ENCODE data around the gene FMO1.
"Not testable (repeated sequence)": the region's sequence is repeated elsewhere in the genome, so short reads cannot be mapped to it uniquely, and the experiment has no call there.

The FMO1 gene

DNA sequence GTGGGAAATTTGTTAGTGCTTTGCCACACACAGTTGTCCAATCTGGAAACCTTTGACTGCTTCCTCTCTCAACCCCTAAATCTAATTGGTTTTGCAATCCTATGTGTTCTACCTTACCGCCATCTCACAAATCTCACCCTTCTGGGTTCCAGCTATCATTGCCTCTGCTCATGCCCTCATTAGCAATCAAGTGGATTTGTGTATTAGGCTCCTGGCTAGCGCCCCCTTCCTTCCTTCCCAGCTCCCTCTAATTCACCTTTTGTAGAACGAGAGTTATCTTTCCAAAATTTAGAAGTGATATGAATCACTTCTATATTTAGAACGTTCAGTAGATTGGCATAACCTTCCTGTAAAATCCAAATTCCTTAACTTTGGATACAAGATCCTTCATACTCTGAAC is 18.6 kb downstream of the FMO1 start:
- no peak overlapping the region for H3K4me3 ChIP-seq (ENCODE audit: low read length)

GRCh38 chr1:171267391-171267790 is 19.1 kb downstream of the FMO1 start:
- no peak overlapping the region for H3K4me3 ChIP-seq (ENCODE audit: low read length)
- no peak for DNase-seq (ENCODE audit: low read depth, low spot score)

More for the DNA sequence above, 18.6 kb downstream of the FMO1 start:
- no peak for DNase-seq (ENCODE audit: low read depth, low spot score)

- no peak overlapping the region for H3K4me3 ChIP-seq (ENCODE audit: low read length)
- DNase-seq (ENCODE audit: low read depth, low spot score), result no peak
Observed at GRCh38 chr1:171270806-171271205, 22.5 kb downstream of the FMO1 start.

- no peak overlapping the region for H3K4me3 ChIP-seq (ENCODE audit: low read length)
- DNase-seq (ENCODE audit: low read depth, low spot score), result no peak
Observed at GRCh38 chr1:171277534-171277933, 29.2 kb downstream of the FMO1 start.

- no peak for DNase-seq (ENCODE audit: low read depth, low spot score)
- no peak overlapping the region for H3K4me3 ChIP-seq (ENCODE audit: low read length)
Observed at GRCh38 chr1:171279234-171279633, 30.9 kb downstream of the FMO1 start.

GRCh38 chr1:171279678-171280077 is 31.4 kb downstream of the FMO1 start:
- no peak for DNase-seq (ENCODE audit: low read depth, low spot score)

DNA sequence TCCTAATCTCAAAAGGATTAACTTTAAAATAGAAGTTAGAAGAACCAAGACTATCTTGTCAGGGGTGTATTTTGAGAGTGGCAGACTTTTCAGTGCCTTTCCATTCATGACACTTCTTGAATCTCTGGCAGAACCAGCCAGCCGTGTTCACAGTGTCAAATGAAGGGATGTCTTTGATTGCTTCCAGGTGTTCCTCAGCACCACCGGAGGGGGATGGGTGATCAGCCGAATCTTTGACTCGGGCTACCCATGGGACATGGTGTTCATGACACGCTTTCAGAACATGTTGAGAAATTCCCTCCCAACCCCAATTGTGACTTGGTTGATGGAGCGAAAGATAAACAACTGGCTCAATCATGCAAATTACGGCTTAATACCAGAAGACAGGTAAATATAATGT is 32.3 kb downstream of the FMO1 start:
- DNase-seq (ENCODE audit: low read depth, low spot score), result no peak
- no peak overlapping the region for H3K4me3 ChIP-seq (ENCODE audit: low read length)

More at GRCh38 chr1:171279678-171280077, 31.4 kb downstream of the FMO1 start:
- no peak overlapping the region for H3K4me3 ChIP-seq (ENCODE audit: low read length)

- no peak overlapping the region for H3K4me3 ChIP-seq (ENCODE audit: low read length)
- DNase-seq (ENCODE audit: low read depth, low spot score), result no peak
Observed at GRCh38 chr1:171286032-171286705, 37.9 kb downstream of the FMO1 start.

DNA sequence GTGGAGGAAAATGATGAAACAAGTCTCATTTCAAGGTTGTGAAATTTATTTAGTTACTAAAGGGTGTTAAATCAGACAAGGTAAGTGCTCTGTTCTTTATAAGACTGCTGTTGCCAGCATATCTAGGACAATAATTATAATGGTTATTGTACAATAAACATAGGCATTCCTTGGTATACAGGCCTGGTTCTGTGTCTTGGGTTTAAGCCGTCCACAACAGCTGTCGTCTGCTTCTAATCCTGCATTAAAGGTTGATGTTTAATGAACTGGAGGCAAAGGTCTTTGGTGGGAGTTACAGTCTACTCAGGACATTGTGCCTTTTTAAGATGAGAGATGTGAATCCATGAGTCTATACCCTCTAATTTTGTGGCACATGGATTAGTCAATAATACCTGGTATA is 42.3 kb downstream of the FMO1 start:
- DNase-seq (ENCODE audit: low read depth, low spot score), result no peak
- no peak overlapping the region for H3K4me3 ChIP-seq (ENCODE audit: low read length)

- no peak for DNase-seq (ENCODE audit: low read depth, low spot score)
- no peak overlapping the region for H3K4me3 ChIP-seq (ENCODE audit: low read length)
Observed at GRCh38 chr1:171292799-171293198, 44.5 kb downstream of the FMO1 start.

DNA sequence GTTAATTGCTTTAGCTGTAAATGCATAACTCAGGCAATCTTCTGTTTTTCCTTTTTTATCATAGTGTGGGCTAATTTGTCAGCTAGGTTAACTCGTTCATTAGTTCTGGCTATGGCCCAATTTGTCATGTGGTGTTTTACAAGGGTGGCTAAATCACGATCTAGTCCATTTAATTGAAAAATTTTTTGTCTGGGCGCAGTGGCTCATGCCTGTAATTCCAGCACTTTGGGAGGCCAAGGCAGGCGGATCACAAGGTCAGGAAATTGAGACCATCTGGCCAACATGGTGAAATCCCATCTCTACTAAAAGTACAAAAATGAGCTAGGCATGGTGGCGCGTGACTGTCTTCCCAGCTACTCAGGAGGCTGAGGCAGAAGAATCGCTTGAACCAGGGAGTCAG is 47.1 kb downstream of the FMO1 start:
- not testable (repeated sequence) for H3K4me3 ChIP-seq (ENCODE audit: low read length); DNase-seq (ENCODE audit: low read depth, low spot score)

DNA sequence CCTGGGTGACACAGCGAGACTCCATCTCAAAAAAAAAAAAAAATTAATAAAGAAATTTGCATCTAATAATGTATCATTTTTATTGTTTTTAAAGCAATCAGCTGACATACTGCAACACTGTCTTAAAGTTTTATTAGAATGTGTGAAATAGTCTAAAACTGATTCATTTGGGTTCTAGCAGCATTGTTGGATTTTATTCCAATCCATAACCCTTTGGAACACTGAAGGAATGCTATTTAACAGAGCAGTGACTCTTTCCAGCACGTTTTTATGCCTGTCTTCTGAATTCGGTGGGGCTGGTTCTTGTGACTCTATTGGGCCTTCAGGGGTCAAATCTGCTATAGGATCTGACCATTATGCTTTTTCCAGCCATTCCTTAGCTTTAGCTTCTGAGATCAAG is 47.5 kb downstream of the FMO1 start:
- H3K4me3 ChIP-seq (ENCODE audit: low read length), result no peak overlapping the region
- DNase-seq (ENCODE audit: low read depth, low spot score), result no peak

DNA sequence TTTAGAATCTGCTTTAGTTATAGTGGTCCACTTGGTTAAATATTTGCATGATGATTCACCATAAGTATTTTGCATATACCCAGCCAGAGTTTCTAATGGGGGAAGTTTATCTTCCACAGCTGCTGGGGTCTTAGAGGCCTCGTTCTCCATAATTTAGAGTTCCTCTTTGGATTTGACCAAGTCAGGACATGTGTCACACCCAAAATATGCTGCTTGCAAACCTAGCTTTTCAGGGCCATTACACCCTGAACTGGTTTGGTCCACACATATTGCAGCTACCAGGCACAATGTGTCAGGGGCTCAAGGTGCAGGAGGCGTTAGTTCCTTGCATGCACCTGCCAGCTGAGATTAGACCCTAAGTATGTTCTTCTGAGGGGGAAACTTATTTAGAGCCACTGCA is 48.6 kb downstream of the FMO1 start:
- DNase-seq (ENCODE audit: low read depth, low spot score), result no peak
- no peak overlapping the region for H3K4me3 ChIP-seq (ENCODE audit: low read length)

- no peak for DNase-seq (ENCODE audit: low read depth, low spot score)
- H3K4me3 ChIP-seq (ENCODE audit: low read length), result no peak overlapping the region
Observed at GRCh38 chr1:171298696-171299095, 50.4 kb downstream of the FMO1 start.

DNA sequence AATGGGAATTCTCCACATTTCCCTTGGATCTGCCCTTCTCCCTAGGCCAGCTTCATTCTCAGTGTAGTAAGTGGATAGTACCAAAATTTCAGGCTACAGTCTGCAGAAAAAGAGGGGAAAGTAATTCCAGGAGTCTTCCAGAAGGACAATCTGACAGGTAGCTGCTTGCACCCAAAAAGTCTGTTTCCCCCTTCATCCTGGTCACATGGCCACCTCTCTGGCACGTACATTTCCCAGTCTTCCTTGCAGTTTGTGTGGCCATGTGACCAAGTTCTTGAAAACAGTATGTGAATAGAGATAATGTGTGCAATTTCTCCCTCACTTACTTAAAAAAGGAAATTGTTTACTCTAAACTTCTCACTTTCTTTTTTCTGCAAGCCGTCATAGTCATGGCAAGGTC is 51.0 kb downstream of the FMO1 start:
- no peak for DNase-seq (ENCODE audit: low read depth, low spot score)
- H3K4me3 ChIP-seq (ENCODE audit: low read length), result no peak overlapping the region

- DNase-seq (ENCODE audit: low read depth, low spot score), result no peak
- H3K4me3 ChIP-seq (ENCODE audit: low read length), result no peak overlapping the region
Observed at GRCh38 chr1:171300401-171300800, 52.1 kb downstream of the FMO1 start.

DNA sequence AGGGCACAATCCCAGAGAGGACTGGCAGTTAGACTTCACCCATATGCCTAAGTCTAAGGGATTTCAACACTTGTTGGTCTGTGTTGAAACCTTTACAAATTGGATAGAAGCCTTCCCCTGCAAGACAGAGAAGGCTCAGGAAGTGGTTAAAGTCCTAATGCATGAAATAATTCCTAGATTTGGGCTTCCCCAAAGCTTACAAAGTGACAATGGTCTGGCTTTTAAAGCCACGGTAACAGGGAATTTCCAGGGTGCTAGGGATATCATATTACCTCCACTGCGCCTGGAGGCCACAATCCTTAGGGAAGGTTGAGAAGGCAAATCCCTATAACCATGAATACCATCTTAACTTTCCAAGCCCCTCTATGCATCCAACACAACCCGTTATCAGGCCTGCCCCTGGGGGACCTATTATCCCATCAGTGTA is 62.4 kb downstream of the FMO1 start:
- no peak overlapping the region for H3K4me3 ChIP-seq (ENCODE audit: low read length)
- DNase-seq (ENCODE audit: low read depth, low spot score), result no peak

DNA sequence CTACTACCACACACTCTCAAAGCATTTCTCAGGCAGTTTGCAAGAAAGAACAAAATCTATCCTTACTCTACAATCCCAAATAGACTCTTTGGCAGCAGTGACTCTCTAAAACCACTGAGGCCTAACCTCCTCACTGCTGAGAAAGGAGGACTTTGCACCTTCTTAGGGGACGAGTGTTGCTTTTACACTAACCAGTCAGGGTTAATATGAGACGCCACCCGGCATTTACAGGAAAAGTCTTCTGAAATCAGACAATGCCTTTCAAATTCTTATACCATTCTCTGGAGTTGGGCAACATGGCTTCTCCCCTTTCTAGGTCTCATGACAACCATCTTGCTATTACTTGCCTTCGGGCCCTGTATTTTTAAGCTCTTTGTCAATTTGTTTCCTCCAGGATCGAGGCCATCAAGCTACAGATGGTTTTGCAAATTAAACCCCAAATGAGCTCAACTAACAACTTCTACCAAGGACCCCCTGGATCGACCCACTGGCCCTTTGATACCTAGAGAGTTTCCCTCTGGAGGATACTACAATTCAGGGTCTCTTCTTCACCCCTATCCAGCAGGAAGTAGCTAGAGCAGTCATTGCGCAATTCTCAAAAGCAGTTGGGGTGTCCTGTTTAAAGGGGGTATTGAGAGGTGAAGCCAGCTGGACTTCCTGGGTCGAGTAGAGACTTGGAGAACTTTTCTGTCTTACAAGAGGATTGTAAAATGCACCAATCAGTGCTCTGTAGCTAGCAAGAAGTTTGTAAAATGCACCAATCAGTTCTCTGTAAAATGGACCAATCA is 63.7 kb downstream of the FMO1 start:
- no peak for DNase-seq (ENCODE audit: low read depth, low spot score)
- no peak overlapping the region for H3K4me3 ChIP-seq (ENCODE audit: low read length)

DNA sequence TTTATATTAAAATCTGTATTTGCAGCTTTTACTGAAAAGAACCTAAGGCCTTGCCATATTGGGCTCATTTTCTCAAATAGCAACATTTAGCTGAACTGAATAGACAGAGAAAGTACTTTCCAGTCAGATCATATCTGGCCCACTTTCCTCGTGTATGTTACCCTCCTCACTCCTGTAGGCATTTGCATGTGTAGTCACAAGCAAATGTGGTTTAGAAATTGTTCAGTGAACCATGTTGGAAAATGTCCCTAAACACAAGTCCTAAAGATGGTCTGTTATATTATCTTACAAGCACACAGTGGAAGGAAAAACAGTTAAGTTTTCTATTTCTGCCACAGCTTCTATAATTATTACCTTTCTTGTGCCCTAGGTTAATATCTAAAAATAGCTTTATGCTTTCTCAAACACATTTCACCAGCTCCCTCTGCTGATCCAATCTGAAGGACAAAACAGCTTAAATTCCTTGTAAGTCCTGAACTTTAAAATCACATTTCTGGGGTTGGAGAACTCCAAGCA is 65.1 kb downstream of the FMO1 start:
- H3K4me3 ChIP-seq (ENCODE audit: low read length), result no peak overlapping the region
- no peak for DNase-seq (ENCODE audit: low read depth, low spot score)

GRCh38 chr1:171313835-171314320 is 65.6 kb downstream of the FMO1 start, which contains the start of gene FMO4:
Gene FMO4, plus strand, starts transcription at chr1:171314183. Its CDS starts 5,643 bp downstream, at chr1:171319826.
- peak; percentile 97 for DNase-seq (ENCODE audit: low read depth, low spot score)
- H3K4me3 ChIP-seq (ENCODE audit: low read length), result peak within 1 kb of the TSS; percentile 39

Data from Jurkat, Clone E6-1 (cell line).